Kidney glomerular epithelial cell (primary cell): ENCODE data around the gene STRIP1.

Source experiments
- DNase-seq: peaks from one replicate; lab custom pipeline; 2025; lab: John Stamatoyannopoulos, UW

STRIP1 gene

GRCh38 chr1:110050602-110051261 is 16.3 kb downstream of the STRIP1 start:
- no peak for DNase-seq

GRCh38 chr1:110051262-110051648 is 16.8 kb downstream of the STRIP1 start:
- DNase-seq = no peak

- peak; percentile 16 for DNase-seq
These were observed 19.4 kb downstream of the STRIP1 start for GRCh38 chr1:110053552-110054428.

- DNase-seq = peak; percentile 25
These were observed 21.3 kb downstream of the STRIP1 start for GRCh38 chr1:110055493-110056284.

- DNase-seq = no peak
These were observed 21.9 kb downstream of the STRIP1 start for GRCh38 chr1:110056285-110056683.

GRCh38 chr1:110056776-110057175 is 22.4 kb downstream of the STRIP1 start:
- DNase-seq = no peak

- no peak for DNase-seq
These were observed 23.6 kb downstream of the STRIP1 start for GRCh38 chr1:110057963-110058518.

- no peak for DNase-seq
These were observed 24.2 kb downstream of the STRIP1 start for GRCh38 chr1:110058591-110058990.

GRCh38 chr1:110059133-110059863 is 24.9 kb downstream of the STRIP1 start:
- DNase-seq = no peak

- no peak for DNase-seq
These were observed 25.7 kb downstream of the STRIP1 start for GRCh38 chr1:110060034-110060661.

GRCh38 chr1:110060662-110061060 is 26.2 kb downstream of the STRIP1 start:
- no peak for DNase-seq

- no peak for DNase-seq
These were observed 26.9 kb downstream of the STRIP1 start for GRCh38 chr1:110061341-110061740.

GRCh38 chr1:110062612-110063011 is 28.2 kb downstream of the STRIP1 start:
- no peak for DNase-seq

GRCh38 chr1:110063781-110064180 is 29.4 kb downstream of the STRIP1 start:
- DNase-seq = no peak

GRCh38 chr1:110064576-110065337 is 30.3 kb downstream of the STRIP1 start:
- DNase-seq = no peak

- DNase-seq = no peak
These were observed 31.4 kb downstream of the STRIP1 start for GRCh38 chr1:110065841-110066240.

- no peak for DNase-seq
These were observed 33.1 kb downstream of the STRIP1 start for GRCh38 chr1:110067479-110067892.

- no peak for DNase-seq
These were observed 33.6 kb downstream of the STRIP1 start for GRCh38 chr1:110067893-110068645.

- no peak for DNase-seq
These were observed 34.4 kb downstream of the STRIP1 start for GRCh38 chr1:110068646-110069403.
